Activated CD4-positive, alpha-beta T cell treated with anti-CD3 and anti-CD28 coated beads for 48 hours (primary cell): ENCODE results near the gene PTP4A1.
A peak's percentile ranks its signal among the peaks of the same experiment; 100 is the strongest.
"Not testable (repeated sequence)": the region's sequence is repeated elsewhere in the genome, so short reads cannot be mapped to it uniquely, and the experiment has no call there.

Source experiments
- DNase-seq: peaks from one replicate; pipeline ENCODE4 v3.0.0-alpha.2; 2020

The PTP4A1 gene

DNA sequence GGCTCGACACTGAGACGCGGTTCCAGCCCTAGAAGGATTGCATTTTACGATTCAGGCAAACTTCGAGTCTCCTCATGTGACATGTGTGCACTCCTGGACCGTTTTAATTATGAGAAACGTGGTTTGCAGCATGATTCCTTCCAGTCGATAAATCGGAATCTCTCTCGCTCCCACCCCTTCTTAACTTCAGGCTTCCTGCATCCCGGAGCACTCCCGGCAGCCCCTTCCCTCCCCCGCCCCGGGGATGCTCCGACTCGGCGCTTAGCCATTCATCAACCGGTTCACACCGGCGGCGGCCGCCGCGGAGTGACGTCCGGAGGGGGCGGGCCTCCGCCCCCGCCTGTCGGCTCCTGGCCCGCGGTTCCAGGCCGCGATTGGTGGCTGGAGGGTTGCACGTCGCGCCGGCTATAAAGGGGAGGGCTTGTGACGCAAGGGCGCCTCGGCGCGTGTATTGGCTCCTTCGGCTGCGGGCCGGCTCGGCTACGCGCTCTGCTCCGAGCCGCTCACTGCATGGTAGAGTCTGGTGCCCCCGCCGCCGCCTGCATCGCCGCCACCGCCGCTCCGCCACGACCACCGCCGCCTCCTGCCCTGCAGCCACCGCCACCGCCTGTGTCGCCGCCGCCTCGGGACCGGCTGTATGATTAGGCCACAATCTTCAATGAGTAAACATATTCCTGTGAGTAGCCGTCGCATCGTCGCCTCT lies at the start of gene PTP4A1, which contains the start of gene LOC128125822:
Gene PTP4A1, plus strand, starts transcription at position 437 of the 703 bp plus-strand sequence. CDS start 4,401 bp downstream, outside the sequence.
Gene LOC128125822, plus strand, starts transcription at position 437 of the 703 bp plus-strand sequence.
- peak; percentile 97 for DNase-seq

DNA sequence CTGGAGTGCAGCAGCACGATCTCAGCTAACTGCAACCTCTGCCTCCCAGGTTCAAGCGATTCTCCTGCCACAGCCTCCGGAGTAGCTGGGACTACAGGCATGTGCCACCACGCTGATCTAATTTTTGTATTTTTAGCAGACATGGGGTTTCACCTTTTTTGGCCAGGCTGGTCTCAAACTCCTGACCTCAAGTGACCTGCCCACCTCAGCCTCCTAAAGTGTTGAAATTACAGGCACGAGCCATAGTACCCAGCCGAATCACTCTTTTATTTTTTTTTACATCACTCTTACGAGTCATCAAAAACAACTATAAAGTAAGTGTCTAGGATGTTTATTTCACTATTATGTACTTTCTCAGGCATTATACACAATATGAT lies 49.4 kb upstream of the PTP4A1 start:
- DNase-seq, result not testable (repeated sequence)

DNA sequence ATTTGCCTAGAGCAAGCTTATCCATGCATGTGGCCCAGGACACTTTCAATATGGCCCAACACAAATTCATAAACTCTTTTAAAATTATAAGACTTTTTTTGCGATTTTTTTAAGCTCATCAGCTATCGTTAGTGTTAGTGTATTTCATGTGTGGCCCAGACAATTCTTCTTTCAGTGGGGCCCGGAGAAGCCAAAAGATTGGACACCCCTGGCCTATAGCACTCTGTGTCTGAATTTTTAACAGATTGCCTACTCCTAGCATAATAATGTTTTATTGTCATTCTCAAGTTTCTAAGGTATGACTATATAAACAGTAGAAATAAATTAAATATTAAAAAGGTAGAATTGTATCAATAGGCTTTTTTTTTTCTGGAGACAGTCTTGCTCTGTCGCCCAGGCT lies 48.6 kb upstream of the PTP4A1 start:
- no peak for DNase-seq

DNA sequence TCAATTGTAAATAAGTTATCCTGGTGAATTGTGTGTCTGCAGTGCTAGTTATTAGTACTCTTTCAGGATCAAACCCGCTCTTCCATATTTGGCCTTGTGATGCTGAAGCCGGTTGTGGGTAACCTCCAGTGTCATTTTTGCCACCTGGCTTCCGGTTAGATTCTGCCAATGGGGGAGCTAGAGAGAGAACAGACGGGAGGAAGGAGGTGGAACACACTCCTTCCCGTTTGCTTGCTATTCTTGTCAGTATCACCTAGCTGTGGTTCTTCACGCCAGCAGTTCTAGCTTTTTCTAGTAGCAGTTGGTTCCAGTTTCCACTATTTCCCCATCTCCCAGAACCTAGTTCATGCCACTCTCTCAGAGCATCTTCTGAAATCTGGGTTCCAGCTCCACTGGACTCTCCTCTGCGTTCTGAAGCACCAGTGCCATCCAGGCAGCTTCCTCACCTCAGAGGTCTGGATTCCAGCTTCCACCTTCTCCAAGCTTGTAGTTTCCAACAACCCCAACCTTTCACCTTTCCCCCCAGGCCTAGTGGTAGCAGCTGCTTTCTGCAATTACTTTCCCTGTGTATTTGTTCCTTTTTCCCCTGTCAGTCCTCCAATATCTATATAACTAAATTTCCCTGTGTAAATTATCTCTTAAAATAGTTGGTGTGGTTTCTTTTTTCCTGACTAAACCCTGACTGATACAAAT lies 46.9 kb upstream of the PTP4A1 start:
- DNase-seq, result no peak

GRCh38 chr6:63526931-63527330 lies 45.3 kb upstream of the PTP4A1 start:
- no peak for DNase-seq

- no peak for DNase-seq
Observed at GRCh38 chr6:63527658-63528514, 44.4 kb upstream of the PTP4A1 start.

DNA sequence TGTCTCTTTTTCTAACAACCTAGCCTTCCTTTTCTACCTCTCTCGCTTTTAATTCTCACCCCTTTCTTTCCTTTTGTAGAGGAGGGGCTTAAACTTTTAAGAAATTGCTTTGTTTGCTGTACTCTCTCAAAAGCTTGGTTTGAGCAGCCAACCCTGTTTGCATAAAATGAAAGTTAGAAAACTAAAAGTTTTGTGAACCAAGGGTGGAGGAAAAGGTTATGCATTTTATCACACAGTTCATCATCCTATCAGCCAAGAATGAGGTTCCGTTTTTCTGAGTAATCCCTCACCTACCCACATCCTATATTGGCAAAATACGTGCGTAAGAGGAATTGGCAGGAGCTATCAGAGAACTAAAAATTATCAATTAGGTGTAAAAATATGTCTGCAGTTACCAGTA lies 42.8 kb upstream of the PTP4A1 start:
- DNase-seq, result no peak

DNA sequence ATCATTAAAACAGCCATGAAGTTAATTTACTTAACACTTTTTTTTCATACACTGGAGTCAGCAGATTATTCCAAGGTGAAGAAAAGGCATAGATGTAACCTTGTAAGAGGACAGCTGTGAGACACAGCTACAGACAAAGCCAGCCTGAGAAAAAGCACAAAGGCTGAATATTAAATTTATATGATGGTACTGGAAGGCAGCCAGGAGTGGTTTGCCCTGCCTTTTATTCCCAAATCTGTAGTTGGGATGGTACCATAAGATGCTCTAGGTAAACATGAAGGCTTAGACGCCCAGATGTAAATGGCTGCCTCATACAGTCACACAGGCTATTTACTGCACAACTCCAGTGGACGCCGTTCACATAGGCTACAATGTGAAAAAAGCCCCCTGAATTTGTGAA lies 42.1 kb upstream of the PTP4A1 start:
- DNase-seq, result no peak

- DNase-seq, result no peak
Observed at GRCh38 chr6:63530991-63531390, 41.3 kb upstream of the PTP4A1 start.

DNA sequence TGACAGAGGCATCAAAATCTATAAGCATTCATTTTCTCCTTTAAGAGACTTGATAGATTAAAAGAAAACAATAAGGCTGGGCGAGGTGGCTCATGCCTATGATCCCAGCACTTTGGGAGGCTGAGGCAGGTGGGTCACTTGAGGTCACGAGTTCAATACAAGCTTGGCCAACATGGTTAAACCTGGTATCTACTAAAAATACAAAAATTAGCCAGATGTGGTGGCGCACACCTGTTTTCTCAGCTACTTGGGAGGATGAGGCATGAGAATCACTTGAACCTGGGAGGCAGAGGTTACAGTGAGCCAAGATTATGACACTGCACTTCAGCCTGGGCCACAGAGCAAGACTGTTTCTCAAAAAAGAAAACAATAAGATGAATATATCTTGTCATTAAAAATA lies 39.3 kb upstream of the PTP4A1 start:
- DNase-seq, result no peak

GRCh38 chr6:63533952-63534351 lies 38.3 kb upstream of the PTP4A1 start:
- no peak for DNase-seq

GRCh38 chr6:63537201-63537958 lies 34.9 kb upstream of the PTP4A1 start:
- DNase-seq, result no peak

DNA sequence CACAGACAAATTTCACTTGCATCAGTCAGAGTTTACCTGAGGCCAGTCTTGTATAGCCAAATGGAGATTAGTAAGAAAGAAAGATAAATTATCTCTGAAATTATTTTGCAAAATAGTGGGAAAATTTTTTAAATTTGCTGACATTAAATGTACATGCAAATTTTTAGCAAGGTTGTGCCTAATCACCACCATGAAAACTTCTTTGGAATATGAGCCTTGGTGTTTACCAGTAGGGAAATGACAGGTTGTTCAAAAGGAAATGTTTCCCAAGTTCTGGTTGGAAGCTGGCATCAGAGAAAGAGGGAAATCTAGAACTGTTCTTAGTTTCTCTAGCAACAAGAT lies 34.4 kb upstream of the PTP4A1 start:
- DNase-seq, result no peak

DNA sequence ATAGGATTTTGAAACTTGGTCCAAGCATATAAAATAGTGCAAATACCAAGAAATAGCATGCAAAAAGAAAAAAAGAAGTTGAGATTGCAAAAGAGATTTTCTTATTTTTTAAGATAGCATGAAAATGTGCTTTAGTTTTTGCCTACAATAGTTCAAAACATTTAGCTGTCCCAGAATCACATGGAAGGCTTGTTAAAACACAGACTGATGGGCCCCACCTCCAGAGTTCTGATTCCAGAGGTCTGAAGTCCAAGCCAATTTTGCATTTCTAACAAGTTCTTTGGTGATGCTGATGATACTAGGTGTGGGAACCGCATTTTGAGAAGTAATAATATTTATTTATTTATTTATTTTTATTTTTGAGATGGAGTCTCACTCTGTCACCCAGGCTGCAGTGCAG lies 33.7 kb upstream of the PTP4A1 start:
- no peak for DNase-seq

DNA sequence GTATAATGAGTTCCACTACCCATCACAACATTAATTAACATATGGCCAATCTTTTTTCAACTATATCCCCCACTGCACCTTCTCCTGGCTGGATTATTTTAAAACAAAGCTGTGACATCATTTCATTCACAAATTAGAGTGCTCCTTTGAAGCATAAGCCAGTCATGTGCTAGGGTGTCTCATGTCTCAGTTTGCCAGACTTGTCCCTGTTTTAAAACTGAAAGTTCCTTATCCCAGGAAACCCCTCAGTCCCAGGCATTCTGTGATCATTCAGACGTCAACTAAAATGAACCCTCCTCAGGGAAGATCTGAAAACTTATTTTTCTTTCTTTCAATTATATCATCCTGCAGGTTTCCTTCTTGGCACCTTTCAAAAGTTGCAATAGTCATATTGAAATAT lies 29.3 kb upstream of the PTP4A1 start:
- DNase-seq, result no peak

GRCh38 chr6:63543982-63544381 lies 28.3 kb upstream of the PTP4A1 start:
- no peak for DNase-seq

GRCh38 chr6:63546236-63546635 lies 26.0 kb upstream of the PTP4A1 start:
- no peak for DNase-seq

- DNase-seq, result no peak
Observed at GRCh38 chr6:63546697-63547096, 25.6 kb upstream of the PTP4A1 start.

DNA sequence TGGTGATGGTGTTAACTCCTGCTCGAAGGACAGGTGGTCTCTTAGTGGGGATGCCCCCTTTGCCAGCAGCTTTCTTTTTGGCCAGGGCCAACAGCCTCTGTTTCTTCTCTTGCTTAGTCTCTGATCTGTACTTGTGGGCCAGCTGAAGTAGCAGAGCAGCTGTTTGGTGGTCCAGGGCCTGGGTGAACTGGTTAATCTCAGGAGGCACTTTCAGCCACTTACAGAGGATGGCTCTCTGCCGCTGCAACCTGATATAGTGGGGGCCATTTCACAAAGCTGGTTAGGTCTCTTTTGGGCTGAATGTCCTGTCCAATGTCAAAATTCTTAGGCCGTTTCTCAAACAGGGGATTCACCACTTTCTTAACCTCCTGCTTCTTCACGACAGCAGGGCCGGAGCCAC lies 23.2 kb upstream of the PTP4A1 start:
- no peak for DNase-seq

GRCh38 chr6:63553208-63553607 lies 19.1 kb upstream of the PTP4A1 start:
- DNase-seq, result no peak

DNA sequence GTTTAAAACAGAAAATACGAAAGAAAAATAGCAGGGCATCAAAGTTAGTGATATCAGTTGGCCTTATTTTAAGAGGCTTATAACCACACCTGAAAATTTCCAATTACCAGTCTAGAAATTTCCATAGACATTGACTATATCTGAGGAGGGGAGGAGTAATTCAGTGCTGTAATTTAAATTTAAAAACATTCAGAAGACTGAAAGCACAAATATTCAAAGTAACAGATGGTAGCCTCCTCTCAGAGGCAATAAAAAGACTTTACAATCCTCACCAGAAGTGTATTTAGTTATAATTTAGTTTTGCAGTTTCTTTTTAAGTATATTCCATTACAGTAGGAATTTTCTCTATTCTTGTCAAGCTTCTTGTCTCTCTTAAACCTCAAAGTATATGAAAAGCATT lies 18.4 kb upstream of the PTP4A1 start:
- no peak for DNase-seq

DNA sequence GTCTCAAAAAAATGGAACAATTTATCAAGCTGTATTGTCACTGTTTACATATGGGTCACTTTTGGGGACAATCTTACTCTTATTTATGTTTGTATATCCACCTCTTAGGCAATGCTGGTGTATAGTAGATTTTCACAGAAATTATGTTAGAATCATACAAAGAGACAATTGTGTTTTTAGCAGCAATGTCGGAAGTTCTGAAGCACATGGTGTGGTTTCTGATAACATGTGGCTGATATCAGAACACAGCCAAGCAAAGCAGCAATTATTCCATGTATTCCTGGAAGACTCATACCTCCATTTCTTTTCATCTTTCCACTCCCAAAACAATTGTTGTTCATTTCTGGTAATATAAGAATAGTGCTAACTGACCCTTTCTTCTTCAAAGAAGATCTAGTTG lies 17.5 kb upstream of the PTP4A1 start:
- no peak for DNase-seq

DNA sequence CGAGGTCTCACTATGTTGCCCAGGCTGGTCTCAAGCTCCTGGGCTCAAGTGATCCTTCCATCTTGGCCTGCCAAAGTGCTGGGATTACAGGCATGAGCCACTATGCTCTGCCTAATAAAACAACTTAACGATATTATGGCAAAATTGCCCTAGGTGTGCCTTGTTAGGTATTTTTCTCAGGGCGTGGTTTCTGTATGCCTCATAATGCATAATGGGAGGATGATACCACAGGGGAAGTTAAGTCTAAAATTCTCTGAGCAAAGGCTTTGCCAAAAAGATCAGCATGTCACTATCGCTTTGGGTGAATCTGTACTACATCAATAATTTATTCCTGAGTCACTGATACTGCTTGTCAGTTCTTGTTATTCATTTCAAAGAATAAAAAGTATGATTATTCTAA lies 15.9 kb upstream of the PTP4A1 start:
- no peak for DNase-seq
